Stimulated activated CD8-positive, alpha-beta memory T cell treated with anti-CD3 and anti-CD28 coated beads, Interleukin-4, amount 100 ng/mL, for 1 hour (primary cell): Measurements from ENCODE around the gene TMEM222.
"Not testable (repeated sequence)": the region's sequence is repeated elsewhere in the genome, so short reads cannot be mapped to it uniquely, and the experiment has no call there.

ENCODE experiments used
- DNase-seq, 2 donors: peaks; one replicate each; pipeline ENCODE4 v3.0.0-alpha.2; 2020; ENCODE audit warnings: low read depth in 2 of 2, low spot score in 1 of 2

Gene TMEM222

GRCh38 chr1:27377760-27378495 is 56.0 kb downstream of the TMEM222 start:
- no peak for DNase-seq

GRCh38 chr1:27379564-27380122 is 57.7 kb downstream of the TMEM222 start:
- no peak for DNase-seq

- no peak for DNase-seq
Measured at GRCh38 chr1:27380224-27380623, 58.3 kb downstream of the TMEM222 start.

- no peak for DNase-seq
Measured at GRCh38 chr1:27380766-27381733, 59.1 kb downstream of the TMEM222 start.

- DNase-seq: no peak
Measured at GRCh38 chr1:27381969-27382762, 60.2 kb downstream of the TMEM222 start.

- no peak for DNase-seq
Measured at GRCh38 chr1:27383039-27383605, 61.2 kb downstream of the TMEM222 start, which contains the start of gene CD164L2. CD164L2 (minus strand) TSS chr1:27383333; CDS start chr1:27383239, 94 bp downstream.

GRCh38 chr1:27383661-27384060 is 61.7 kb downstream of the TMEM222 start:
- no peak for DNase-seq

GRCh38 chr1:27384797-27385196 is 62.8 kb downstream of the TMEM222 start:
- not testable (repeated sequence) for DNase-seq
